NCI-H2107 treated with DMSO at 0.1 percent for 48 hours (cell line): ENCODE results near the gene TGM3.

Experiments used
- DNase-seq: peaks from one replicate; lab custom pipeline; 2025; ENCODE audit not compliant: unreplicated experiment; lab: John Stamatoyannopoulos, UW

TGM3 gene

GRCh38 chr20:2374346-2375125, 78.7 kb downstream of the TGM3 start:
- no peak for DNase-seq

GRCh38 chr20:2378893-2379292, 83.1 kb downstream of the TGM3 start:
- DNase-seq, result no peak

GRCh38 chr20:2379511-2380229, 83.9 kb downstream of the TGM3 start:
- no peak for DNase-seq

GRCh38 chr20:2380601-2381000, 84.8 kb downstream of the TGM3 start, which contains the start of gene TGM6:
Gene TGM6, plus strand, starts transcription at chr20:2380901. Its CDS starts 68 bp downstream, at chr20:2380969.
- DNase-seq, result no peak

- no peak for DNase-seq
Observed at GRCh38 chr20:2381303-2381702, 85.5 kb downstream of the TGM3 start.

- no peak for DNase-seq
Observed at GRCh38 chr20:2382833-2383232, 87.0 kb downstream of the TGM3 start.

GRCh38 chr20:2385026-2385425, 89.2 kb downstream of the TGM3 start:
- DNase-seq, result no peak

- DNase-seq, result no peak
Observed at GRCh38 chr20:2385496-2385895, 89.7 kb downstream of the TGM3 start.

- DNase-seq, result no peak
Observed at GRCh38 chr20:2386516-2387179, 90.8 kb downstream of the TGM3 start.

GRCh38 chr20:2387180-2387577, 91.4 kb downstream of the TGM3 start:
- no peak for DNase-seq

- no peak for DNase-seq
Observed at GRCh38 chr20:2387580-2387979, 91.8 kb downstream of the TGM3 start.
